DND-41 (cell line): Measurements from ENCODE around the gene NXN.
"Not testable (repeated sequence)": the region's sequence is repeated elsewhere in the genome, so short reads cannot be mapped to it uniquely, and the experiment has no call there.

Experiments
- ATAC-seq: fragments of 200-7000 bp; cut with Tn5 transposase; 3 replicates; pipeline ENCODE4 v1.9.1; 2021; ENCODE audit warnings: low read depth; ENCODE audit not compliant: insufficient read depth
- DNase-seq: peaks from one replicate; pipeline ENCODE4 v3.0.0-alpha.2; 2020
- H2AFZ ChIP-seq: 2 replicates; pipeline ENCODE4 v1.6.0; 2012; ENCODE audit warnings: low read depth, low read length
- H3K27ac ChIP-seq: 2 replicates; pipeline ENCODE4 v1.5.1; 2012; ENCODE audit warnings: low read length, inconsistent platforms
- H3K27me3 ChIP-seq: fragments of 200-600 bp; sonication (generic); 2 replicates; pipeline ENCODE4 v1.6.0; 2012; ENCODE audit warnings: low read length, mild to moderate bottlenecking, inconsistent platforms; ENCODE audit not compliant: insufficient read depth, poor library complexity
- H3K36me3 ChIP-seq: 2 replicates; pipeline ENCODE4 v1.5.1; 2012; ENCODE audit warnings: low read length, inconsistent platforms; ENCODE audit not compliant: insufficient read depth
- H3K4me1 ChIP-seq: 2 replicates; pipeline ENCODE4 v1.5.1; 2012; ENCODE audit warnings: mild to moderate bottlenecking, low read length; ENCODE audit not compliant: insufficient read depth
- H3K4me2 ChIP-seq: 2 replicates; pipeline ENCODE4 v1.6.0; 2012; ENCODE audit warnings: mild to moderate bottlenecking, moderate library complexity, low read length, inconsistent platforms; ENCODE audit not compliant: insufficient read depth
- H3K4me3 ChIP-seq, 2 experiments: fragments of 200-600 bp in 1 of 2; shearing (Covaris generic) in 1 of 2; 2 replicates each; pipeline ENCODE4 v1.5.1; 2012 to 2016; ENCODE audit warnings: inconsistent platforms in 2 of 2, low read length in 2 of 2, mild to moderate bottlenecking in 2 of 2, low read depth in 1 of 2, moderate library complexity in 1 of 2
- H3K79me2 ChIP-seq: 2 replicates; pipeline ENCODE4 v1.6.0; 2012; ENCODE audit warnings: low read length, inconsistent platforms; ENCODE audit not compliant: insufficient read depth
- H3K9ac ChIP-seq: 2 replicates; pipeline ENCODE4 v1.6.0; 2012; ENCODE audit warnings: low read depth, mild to moderate bottlenecking, inconsistent platforms, low read length, moderate library complexity
- H3K9me3 ChIP-seq: 2 replicates; pipeline ENCODE4 v1.5.1; 2012; ENCODE audit warnings: low read length, moderate library complexity, mild to moderate bottlenecking, inconsistent platforms; ENCODE audit not compliant: insufficient read depth, severe bottlenecking
- H4K20me1 ChIP-seq: 2 replicates; pipeline ENCODE4 v1.6.0; 2012; ENCODE audit warnings: low read length; ENCODE audit not compliant: insufficient read depth
- EZH2 ChIP-seq: IDR thresholded peaks from 3 replicates; pipeline ENCODE4 v1.6.1; 2012; ENCODE audit warnings: borderline replicate concordance, low read depth, mild to moderate bottlenecking, moderate library complexity, low read length, inconsistent platforms; ENCODE audit not compliant: severe bottlenecking
- TF ChIP-seq, protein P1 (sequence below): IDR thresholded peaks from 2 replicates; pipeline ENCODE4 v1.5.1; 2012; ENCODE audit warnings: borderline replicate concordance, low read length, moderate library complexity, mild to moderate bottlenecking; ENCODE audit not compliant: poor library complexity, severe bottlenecking; ENCODE audit errors: extremely low read depth

Gene NXN

DNA sequence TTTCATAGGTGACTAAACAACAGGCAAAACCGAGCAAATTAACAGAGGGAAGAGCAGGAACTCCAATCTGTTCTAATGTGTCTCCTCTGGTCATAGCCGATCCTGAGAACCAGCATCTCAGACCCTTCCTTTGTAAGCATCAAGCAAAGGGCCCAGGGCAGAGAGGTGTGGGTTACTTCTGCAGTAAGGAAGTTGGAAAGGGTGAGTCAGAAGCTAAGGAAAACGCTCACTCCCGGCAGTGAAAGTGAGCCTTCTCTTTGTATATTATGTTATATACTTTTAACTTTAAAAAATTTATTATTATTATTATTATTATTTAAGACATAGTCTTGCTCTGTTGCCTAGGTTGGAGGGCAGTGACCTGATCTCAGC lies 119.8 kb downstream of the NXN start:
- Histone ChIP-seq H3K4me2 (no peak overlapping the region), H3K4me1 (no peaks in the 10 kb centered on the region), H4K20me1 (no peaks in the 10 kb centered on the region), H2AFZ (no peak overlapping the region), H3K4me3 (no peak overlapping the region), H3K9ac (no peak overlapping the region), H3K36me3 (no peaks in the 10 kb centered on the region), H3K27me3 (no peaks in the 10 kb centered on the region), H3K79me2 (no peaks in the 10 kb centered on the region), H3K9me3 (no peaks in the 10 kb centered on the region), H3K27ac (no peak overlapping the region)
- TF ChIP-seq, protein P1, sequence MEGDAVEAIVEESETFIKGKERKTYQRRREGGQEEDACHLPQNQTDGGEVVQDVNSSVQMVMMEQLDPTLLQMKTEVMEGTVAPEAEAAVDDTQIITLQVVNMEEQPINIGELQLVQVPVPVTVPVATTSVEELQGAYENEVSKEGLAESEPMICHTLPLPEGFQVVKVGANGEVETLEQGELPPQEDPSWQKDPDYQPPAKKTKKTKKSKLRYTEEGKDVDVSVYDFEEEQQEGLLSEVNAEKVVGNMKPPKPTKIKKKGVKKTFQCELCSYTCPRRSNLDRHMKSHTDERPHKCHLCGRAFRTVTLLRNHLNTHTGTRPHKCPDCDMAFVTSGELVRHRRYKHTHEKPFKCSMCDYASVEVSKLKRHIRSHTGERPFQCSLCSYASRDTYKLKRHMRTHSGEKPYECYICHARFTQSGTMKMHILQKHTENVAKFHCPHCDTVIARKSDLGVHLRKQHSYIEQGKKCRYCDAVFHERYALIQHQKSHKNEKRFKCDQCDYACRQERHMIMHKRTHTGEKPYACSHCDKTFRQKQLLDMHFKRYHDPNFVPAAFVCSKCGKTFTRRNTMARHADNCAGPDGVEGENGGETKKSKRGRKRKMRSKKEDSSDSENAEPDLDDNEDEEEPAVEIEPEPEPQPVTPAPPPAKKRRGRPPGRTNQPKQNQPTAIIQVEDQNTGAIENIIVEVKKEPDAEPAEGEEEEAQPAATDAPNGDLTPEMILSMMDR: no peak
- no peak for TF ChIP-seq EZH2
- ATAC-seq: no peak
- DNase-seq: no peak

DNA sequence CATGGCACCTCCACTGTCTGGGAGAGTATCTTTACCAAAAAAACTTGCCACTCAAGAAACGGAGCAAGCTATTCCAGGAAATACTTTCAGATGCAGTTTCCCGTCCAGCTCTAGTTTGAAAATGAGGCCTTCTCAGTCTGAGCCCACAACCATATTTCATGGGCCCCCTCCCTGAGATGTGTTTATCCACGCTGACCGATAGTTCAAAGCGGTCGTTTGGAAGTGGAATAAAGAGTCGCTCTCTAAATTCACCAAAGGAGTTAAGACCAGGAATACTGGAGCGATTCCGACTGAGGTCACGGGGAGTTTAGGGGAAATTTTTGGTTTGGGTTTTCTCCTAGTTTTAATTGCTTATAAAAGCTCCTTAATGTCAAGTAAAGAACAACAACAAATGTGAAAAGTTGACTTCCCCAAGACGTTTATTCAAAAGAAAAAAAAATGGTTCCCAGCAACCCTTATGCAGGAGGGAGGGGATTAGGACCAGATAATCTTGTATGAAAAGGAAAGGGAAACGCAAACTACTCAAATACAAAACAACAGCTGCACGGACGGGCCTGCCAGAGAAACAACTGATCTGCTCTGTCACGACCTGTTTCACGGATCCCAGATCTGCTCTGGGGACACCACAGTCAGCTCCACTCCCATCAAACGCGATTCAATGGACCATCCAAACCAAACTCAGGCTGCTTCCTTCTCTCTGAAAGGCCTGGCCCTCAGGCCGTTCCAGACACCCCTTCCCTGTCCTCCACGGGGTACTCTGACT lies 120.3 kb downstream of the NXN start:
- H3K27me3 ChIP-seq: no peaks in the 10 kb centered on the region
- no peaks in the 10 kb centered on the region for H3K79me2 ChIP-seq
- no peaks in the 10 kb centered on the region for H3K4me1 ChIP-seq
- H3K4me2 ChIP-seq: no peak overlapping the region
- no peak for ATAC-seq
- no peak overlapping the region for H3K9ac ChIP-seq
- H3K36me3 ChIP-seq: no peaks in the 10 kb centered on the region
- no peaks in the 10 kb centered on the region for H3K9me3 ChIP-seq
- TF ChIP-seq, protein P1: no peak
- TF ChIP-seq EZH2: no peak
- H3K4me3 ChIP-seq: no peak overlapping the region
- H4K20me1 ChIP-seq: no peaks in the 10 kb centered on the region
- DNase-seq: no peak
- no peak overlapping the region for H3K27ac ChIP-seq
- H2AFZ ChIP-seq: no peak overlapping the region

DNA sequence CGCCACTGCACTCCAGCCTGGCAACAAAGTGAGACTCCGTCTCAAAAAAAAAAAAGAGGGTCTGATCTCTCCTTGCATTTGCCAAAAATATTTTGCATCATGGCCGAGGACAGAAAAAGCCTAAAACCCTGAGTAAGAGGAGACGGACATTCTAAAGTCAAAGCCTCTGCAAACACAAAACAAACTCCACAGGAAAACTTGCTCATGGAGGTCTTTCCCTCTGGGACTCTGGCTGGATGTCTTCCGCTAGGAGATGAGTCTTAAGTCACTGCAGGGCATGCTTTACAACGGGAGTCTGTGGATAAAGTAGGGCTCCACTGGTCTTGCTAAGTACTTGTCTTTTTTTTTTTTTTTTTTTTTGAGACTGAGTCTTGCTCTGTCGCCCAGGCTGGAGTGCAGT lies 123.4 kb downstream of the NXN start:
- no peaks in the 10 kb centered on the region for H4K20me1 ChIP-seq
- no peak overlapping the region for H3K9ac ChIP-seq
- ATAC-seq (no peak), DNase-seq (no peak)
- H2AFZ ChIP-seq: no peak overlapping the region
- H3K4me1 ChIP-seq: no peaks in the 10 kb centered on the region
- H3K4me2 ChIP-seq: no peak overlapping the region
- H3K27ac ChIP-seq: no peak overlapping the region
- H3K9me3 ChIP-seq: no peaks in the 10 kb centered on the region
- no peak overlapping the region for H3K4me3 ChIP-seq
- no peaks in the 10 kb centered on the region for H3K79me2 ChIP-seq
- no peaks in the 10 kb centered on the region for H3K36me3 ChIP-seq
- H3K27me3 ChIP-seq: peaks cover 2% of the 10 kb centered on the region
- TF ChIP-seq, protein P1: no peak
- no peak for TF ChIP-seq EZH2

DNA sequence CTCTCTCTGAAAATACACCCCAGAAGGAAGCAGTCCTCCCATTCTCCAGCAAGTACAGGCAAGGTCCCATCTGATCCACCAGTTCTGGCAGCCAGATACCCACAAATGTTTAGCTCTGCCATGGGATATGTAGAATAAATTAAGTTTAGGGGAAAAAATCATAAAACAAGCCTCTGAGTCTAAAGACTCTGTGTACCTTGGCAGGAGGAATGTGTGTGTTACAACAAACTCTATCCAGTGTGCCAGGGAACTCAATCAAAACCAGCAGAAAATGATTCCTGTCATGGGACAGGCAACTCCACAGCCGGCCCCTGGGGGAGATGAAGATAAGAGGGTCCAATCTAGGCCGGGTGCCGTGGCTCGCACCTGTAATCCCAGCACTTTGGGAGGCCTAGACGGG lies 124.0 kb downstream of the NXN start:
- no peak overlapping the region for H2AFZ ChIP-seq
- no peaks in the 10 kb centered on the region for H3K36me3 ChIP-seq
- H3K4me3 ChIP-seq: no peak overlapping the region
- DNase-seq (no peak), ATAC-seq (no peak)
- H3K79me2 ChIP-seq: no peaks in the 10 kb centered on the region
- H3K4me1 ChIP-seq: no peaks in the 10 kb centered on the region
- TF ChIP-seq, protein P1: no peak
- no peak for TF ChIP-seq EZH2
- no peaks in the 10 kb centered on the region for H4K20me1 ChIP-seq
- no peak overlapping the region for H3K4me2 ChIP-seq
- H3K27me3 ChIP-seq: peaks cover 6% of the 10 kb centered on the region
- no peaks in the 10 kb centered on the region for H3K9me3 ChIP-seq
- no peak overlapping the region for H3K9ac ChIP-seq
- no peak overlapping the region for H3K27ac ChIP-seq

DNA sequence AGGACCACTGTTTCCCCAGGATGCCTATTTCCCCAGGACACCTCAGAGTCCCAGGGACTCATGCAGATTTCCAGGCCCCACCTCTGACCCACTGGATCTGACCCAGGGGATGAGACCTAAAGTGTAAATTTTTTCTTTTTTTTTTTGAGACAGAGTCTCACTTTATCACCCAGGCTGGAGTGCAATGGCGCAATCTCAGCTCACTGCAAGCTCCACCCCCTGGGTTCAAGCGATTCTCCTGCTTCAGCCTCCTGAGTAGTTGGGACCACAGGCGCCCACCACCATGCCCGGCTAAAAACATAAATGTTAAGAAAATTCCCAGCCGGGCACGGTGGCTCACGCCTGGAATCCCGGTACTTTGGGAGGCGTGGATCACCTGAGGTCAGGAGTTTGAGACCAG lies 126.7 kb downstream of the NXN start:
- H3K4me2 ChIP-seq: not testable (repeated sequence)

More for the DNA sequence above, 126.7 kb downstream of the NXN start:
- DNase-seq, H3K4me3 ChIP-seq, H3K4me1 ChIP-seq, H3K27me3 ChIP-seq, H3K79me2 ChIP-seq, ATAC-seq, H3K9ac ChIP-seq, H3K36me3 ChIP-seq, H3K27ac ChIP-seq, H4K20me1 ChIP-seq, H3K9me3 ChIP-seq, H2AFZ ChIP-seq: not testable (repeated sequence)
